Measurements from ENCODE around the gene TTC34.

The TTC34 gene

GRCh38 chr1:2815551-2815950 is 14.1 kb upstream of the TTC34 start:
- WGBS (ENCODE audit: extremely low coverage, insufficient coverage, insufficient read length) = no CpG with 5 or more reads among the region's 15 CpGs
- no peak overlapping the region for H2BK120ac ChIP-seq (ENCODE audit: insufficient read depth, low read length, poor library complexity)
- no peak overlapping the region for H3K27ac ChIP-seq (ENCODE audit: low read depth, low read length)

DNA sequence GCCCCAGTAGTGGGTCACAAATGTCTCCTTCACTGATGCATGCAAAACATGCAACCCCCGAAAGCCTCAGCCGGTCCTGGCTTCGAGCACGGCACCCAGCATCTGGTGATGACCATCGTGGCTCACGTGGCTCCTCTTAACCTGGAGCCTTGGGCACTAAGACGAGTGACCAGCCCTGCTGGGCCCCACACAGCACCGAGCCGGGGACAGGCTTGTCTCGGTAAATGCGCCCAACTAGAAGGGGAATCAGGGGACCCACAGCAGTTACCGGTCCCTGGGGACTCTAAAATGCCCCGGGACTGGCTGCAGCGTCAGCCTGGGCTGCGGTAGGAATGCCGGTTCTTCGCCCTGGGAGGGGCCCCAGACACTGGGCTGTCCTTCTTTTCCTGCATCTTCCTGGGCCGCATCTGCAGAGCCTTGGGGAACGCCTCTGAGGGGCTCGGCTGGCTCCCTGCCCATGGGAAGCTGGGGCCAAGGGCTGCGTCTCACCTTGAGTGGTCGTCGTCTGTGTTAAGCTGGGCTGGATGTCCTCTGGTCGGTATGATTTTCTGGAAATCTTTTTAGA is 13.1 kb upstream of the TTC34 start:
- Histone ChIP-seq H2BK12ac (ENCODE audit: low read length) (no peak overlapping the region), H3K27me3 (ENCODE audit: insufficient read depth, low read length) (no peaks in the 10 kb centered on the region), H3K4me3 (ENCODE audit: low read depth, low read length) (no peak overlapping the region), H3K36me3 (ENCODE audit: control insufficient read depth in 1 of 2, insufficient read depth in 2 of 2, low read length in 2 of 2) (no peaks in the 10 kb centered on the region), H3K79me2 (ENCODE audit: control insufficient read depth, insufficient read depth, low read length, poor library complexity) (no peaks in the 10 kb centered on the region), H3K79me1 (ENCODE audit: low read length) (no peaks in the 10 kb centered on the region), H3K4ac (ENCODE audit: low read depth, low read length) (no peak overlapping the region), H3K9me3 (ENCODE audit: insufficient read depth, low read depth, low read length) (peaks cover 66% of the 10 kb centered on the region), H3K27ac (ENCODE audit: low read depth, low read length) (no peak overlapping the region), H4K12ac (ENCODE audit: low read depth, low read length) (no peak overlapping the region), H3K9ac (ENCODE audit: low read length) (no peak overlapping the region), H3K4me2 (ENCODE audit: low read length) (no peak overlapping the region), H3K4me1 (ENCODE audit: control insufficient read depth in 1 of 2, insufficient read depth in 2 of 2, low read length in 2 of 2) (no peaks in the 10 kb centered on the region), H3K14ac (ENCODE audit: low read length) (no peak overlapping the region), H4K8ac (ENCODE audit: low read depth, low read length) (no peak overlapping the region), H3K23ac (ENCODE audit: low read length) (no peak overlapping the region), H2BK120ac (ENCODE audit: insufficient read depth, low read length, poor library complexity) (no peak overlapping the region), H2BK5ac (ENCODE audit: low read depth, low read length, poor library complexity) (no peak overlapping the region), H2AFZ (ENCODE audit: insufficient read depth, low read length, poor library complexity) (no peak overlapping the region), H4K91ac (ENCODE audit: low read depth, low read length) (no peak overlapping the region), H2AK5ac (ENCODE audit: low read length) (no peak overlapping the region), H3K18ac (ENCODE audit: low read length) (no peak overlapping the region)
- WGBS (ENCODE audit: extremely low coverage, insufficient coverage, insufficient read length) = no CpG with 5 or more reads among the region's 24 CpGs
- DNase-seq = no peak

More at GRCh38 chr1:2815551-2815950, 14.1 kb upstream of the TTC34 start:
- Histone ChIP-seq H3K79me1 (ENCODE audit: low read length) (no peaks in the 10 kb centered on the region), H3K4ac (ENCODE audit: low read depth, low read length) (no peak overlapping the region), H4K12ac (ENCODE audit: low read depth, low read length) (no peak overlapping the region), H3K36me3 (ENCODE audit: control insufficient read depth in 1 of 2, insufficient read depth in 2 of 2, low read length in 2 of 2) (no peaks in the 10 kb centered on the region), H2BK12ac (ENCODE audit: low read length) (no peak overlapping the region), H2AK5ac (ENCODE audit: low read length) (no peak overlapping the region), H3K4me1 (ENCODE audit: control insufficient read depth in 1 of 2, insufficient read depth in 2 of 2, low read length in 2 of 2) (no peaks in the 10 kb centered on the region), H4K8ac (ENCODE audit: low read depth, low read length) (no peak overlapping the region), H3K14ac (ENCODE audit: low read length) (no peak overlapping the region), H3K9ac (ENCODE audit: low read length) (no peak overlapping the region), H3K79me2 (ENCODE audit: control insufficient read depth, insufficient read depth, low read length, poor library complexity) (no peaks in the 10 kb centered on the region), H3K18ac (ENCODE audit: low read length) (no peak overlapping the region), H3K23ac (ENCODE audit: low read length) (no peak overlapping the region), H3K9me3 (ENCODE audit: insufficient read depth, low read depth, low read length) (peaks cover 65% of the 10 kb centered on the region), H2AFZ (ENCODE audit: insufficient read depth, low read length, poor library complexity) (no peak overlapping the region), H3K27me3 (ENCODE audit: insufficient read depth, low read length) (no peaks in the 10 kb centered on the region), H4K91ac (ENCODE audit: low read depth, low read length) (no peak overlapping the region), H3K4me2 (ENCODE audit: low read length) (no peak overlapping the region), H2BK5ac (ENCODE audit: low read depth, low read length, poor library complexity) (no peak overlapping the region), H3K4me3 (ENCODE audit: low read depth, low read length) (no peak overlapping the region)
- no peak for DNase-seq

DNA sequence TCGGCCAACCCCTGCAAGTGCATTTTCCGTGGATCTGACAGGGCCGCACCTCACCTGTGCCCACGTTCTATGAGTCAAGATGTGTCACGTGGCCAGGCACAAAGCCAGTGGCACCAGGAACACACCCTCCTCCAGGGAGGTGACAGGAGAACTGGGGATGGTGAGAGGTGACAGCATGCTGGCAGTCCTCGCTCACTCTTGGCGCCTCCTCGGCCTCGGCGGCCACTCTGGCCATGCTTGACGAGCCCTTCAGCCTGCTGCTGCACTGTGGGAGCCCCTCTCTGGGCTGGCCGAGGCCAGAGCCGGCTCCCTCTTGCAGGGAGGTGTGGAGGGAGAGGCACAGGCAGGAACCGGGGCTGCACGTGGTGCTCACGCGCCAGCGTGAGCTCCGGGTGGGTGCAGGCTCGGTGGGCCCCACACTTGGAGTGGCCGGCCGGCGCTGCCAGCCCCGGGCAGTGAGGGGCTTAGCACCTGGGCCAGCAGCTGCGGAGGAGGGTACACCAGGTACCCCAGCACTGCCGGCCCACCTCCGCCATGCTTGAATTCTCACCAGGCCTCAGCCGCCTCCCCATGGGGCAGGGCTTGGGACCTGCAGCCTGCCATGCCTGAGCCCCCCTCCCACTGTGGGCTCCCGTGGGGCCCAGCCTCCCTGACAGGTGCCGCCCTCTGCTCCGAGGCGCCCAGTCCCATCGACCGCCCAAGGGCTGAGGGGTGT is 11.6 kb upstream of the TTC34 start:
- Histone ChIP-seq H3K14ac (ENCODE audit: low read length) (no peak overlapping the region), H2BK12ac (ENCODE audit: low read length) (no peak overlapping the region), H2BK5ac (ENCODE audit: low read depth, low read length, poor library complexity) (no peak overlapping the region), H4K91ac (ENCODE audit: low read depth, low read length) (no peak overlapping the region), H3K79me1 (ENCODE audit: low read length) (no peaks in the 10 kb centered on the region), H4K12ac (ENCODE audit: low read depth, low read length) (no peak overlapping the region), H3K79me2 (ENCODE audit: control insufficient read depth, insufficient read depth, low read length, poor library complexity) (no peaks in the 10 kb centered on the region), H3K4me3 (ENCODE audit: low read depth, low read length) (peak overlapping the region; percentile 37), H3K18ac (ENCODE audit: low read length) (no peak overlapping the region), H3K36me3 (ENCODE audit: control insufficient read depth in 1 of 2, insufficient read depth in 2 of 2, low read length in 2 of 2) (no peaks in the 10 kb centered on the region), H2AK5ac (ENCODE audit: low read length) (no peak overlapping the region), H3K4ac (ENCODE audit: low read depth, low read length) (no peak overlapping the region), H2BK120ac (ENCODE audit: insufficient read depth, low read length, poor library complexity) (no peak overlapping the region), H2AFZ (ENCODE audit: insufficient read depth, low read length, poor library complexity) (no peak overlapping the region), H3K4me2 (ENCODE audit: low read length) (no peak overlapping the region), H3K23ac (ENCODE audit: low read length) (no peak overlapping the region), H3K9ac (ENCODE audit: low read length) (no peak overlapping the region), H4K8ac (ENCODE audit: low read depth, low read length) (no peak overlapping the region), H3K27me3 (ENCODE audit: insufficient read depth, low read length) (no peaks in the 10 kb centered on the region), H3K27ac (ENCODE audit: low read depth, low read length) (no peak overlapping the region), H3K9me3 (ENCODE audit: insufficient read depth, low read depth, low read length) (peaks cover 63% of the 10 kb centered on the region), H3K4me1 (ENCODE audit: control insufficient read depth in 1 of 2, insufficient read depth in 2 of 2, low read length in 2 of 2) (no peaks in the 10 kb centered on the region)
- WGBS (ENCODE audit: extremely low coverage, insufficient coverage, insufficient read length) = no CpG with 5 or more reads among the region's 34 CpGs
- no peak for DNase-seq

DNA sequence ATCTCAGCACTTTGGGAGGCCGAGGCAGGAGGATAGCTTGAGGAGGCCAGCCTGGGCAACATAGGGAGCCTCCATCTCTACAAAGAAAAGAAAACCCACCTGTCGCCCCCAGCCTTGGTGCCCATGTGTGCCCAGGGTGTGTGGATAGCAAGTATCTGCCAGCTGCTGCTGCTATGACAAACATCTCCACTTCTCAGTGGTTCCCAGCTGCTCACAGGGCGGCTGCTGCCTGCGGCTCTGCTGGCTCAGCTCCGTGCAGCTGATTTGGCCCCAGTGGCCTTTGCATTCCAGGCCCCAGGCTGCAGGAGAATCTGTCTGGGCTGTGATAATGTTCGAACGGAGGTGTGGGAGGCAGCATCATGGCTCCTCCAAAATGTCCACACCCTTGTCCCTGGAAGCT is 10.6 kb upstream of the TTC34 start:
- Histone ChIP-seq H3K9me3 (ENCODE audit: insufficient read depth, low read depth, low read length) (peaks cover 67% of the 10 kb centered on the region), H2BK12ac (ENCODE audit: low read length) (no peak overlapping the region), H3K23ac (ENCODE audit: low read length) (no peak overlapping the region), H4K91ac (ENCODE audit: low read depth, low read length) (no peak overlapping the region), H3K79me2 (ENCODE audit: control insufficient read depth, insufficient read depth, low read length, poor library complexity) (no peaks in the 10 kb centered on the region), H4K8ac (ENCODE audit: low read depth, low read length) (no peak overlapping the region), H3K27me3 (ENCODE audit: insufficient read depth, low read length) (no peaks in the 10 kb centered on the region), H3K27ac (ENCODE audit: low read depth, low read length) (no peak overlapping the region), H2BK120ac (ENCODE audit: insufficient read depth, low read length, poor library complexity) (no peak overlapping the region), H2BK5ac (ENCODE audit: low read depth, low read length, poor library complexity) (no peak overlapping the region), H4K12ac (ENCODE audit: low read depth, low read length) (no peak overlapping the region), H3K4ac (ENCODE audit: low read depth, low read length) (no peak overlapping the region), H3K4me1 (ENCODE audit: control insufficient read depth in 1 of 2, insufficient read depth in 2 of 2, low read length in 2 of 2) (no peaks in the 10 kb centered on the region), H3K14ac (ENCODE audit: low read length) (no peak overlapping the region), H3K4me2 (ENCODE audit: low read length) (no peak overlapping the region), H2AFZ (ENCODE audit: insufficient read depth, low read length, poor library complexity) (no peak overlapping the region), H3K4me3 (ENCODE audit: low read depth, low read length) (no peak overlapping the region), H3K36me3 (ENCODE audit: control insufficient read depth in 1 of 2, insufficient read depth in 2 of 2, low read length in 2 of 2) (no peaks in the 10 kb centered on the region), H2AK5ac (ENCODE audit: low read length) (no peak overlapping the region), H3K9ac (ENCODE audit: low read length) (no peak overlapping the region), H3K18ac (ENCODE audit: low read length) (no peak overlapping the region), H3K79me1 (ENCODE audit: low read length) (no peaks in the 10 kb centered on the region)
- DNase-seq = no peak
- WGBS (ENCODE audit: extremely low coverage, insufficient coverage, insufficient read length) = no CpG with 5 or more reads among the region's 7 CpGs
